ENCODE results near the gene NCKAP5. TPM values are rescaled to one million over a fixed set of nuclear protein-coding genes. Genes with fewer than 3 reads are reported as not detected.

NCKAP5 gene
- polyA plus RNA-seq, 2 donors: 2.2 to 3.0 TPM

DNA sequence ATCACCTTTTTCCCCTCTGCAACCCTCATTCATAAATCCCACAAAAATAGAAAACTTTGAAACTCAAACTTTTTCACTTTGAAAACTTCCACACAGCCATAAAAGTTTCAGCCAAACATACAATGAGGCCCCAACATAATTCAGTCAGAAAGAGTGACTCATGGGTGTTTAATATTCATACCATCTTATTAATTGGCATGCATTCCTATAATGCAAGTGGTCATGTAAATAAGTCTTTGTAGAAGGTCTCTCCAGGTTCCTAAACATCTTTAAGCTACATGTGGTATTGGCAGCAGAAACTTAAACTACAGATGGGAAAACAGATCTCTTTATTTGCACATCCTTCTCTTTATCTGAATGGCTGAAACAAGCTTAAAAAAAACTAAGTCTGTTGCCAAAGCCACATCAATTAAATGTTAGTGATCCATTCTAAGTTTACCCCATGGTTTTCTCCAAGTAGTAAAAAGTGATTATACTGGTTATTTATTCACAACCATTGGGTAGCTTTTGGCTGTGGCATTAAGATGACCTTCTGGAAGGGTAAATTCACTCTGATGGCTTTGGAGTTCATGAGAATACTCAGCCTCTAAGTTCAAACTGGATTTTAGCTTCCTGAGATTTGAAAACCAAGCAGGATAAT, 828.1 kb downstream of the NCKAP5 start:
- Histone ChIP-seq H3K27ac (ENCODE audit: low read depth in 2 of 2, low read length in 1 of 2) (no peak overlapping the region), H3K4me3 (ENCODE audit: low read depth in 1 of 2, low read length in 2 of 2) (no peak overlapping the region), H3K4me1 (ENCODE audit: control insufficient read depth in 2 of 2, insufficient read depth in 2 of 2, low read length in 1 of 2) (no peaks in the 10 kb centered on the region), H3K36me3 (ENCODE audit: control insufficient read depth in 2 of 2, insufficient read depth in 2 of 2, low read length in 1 of 2) (no peaks in the 10 kb centered on the region), H3K9me3 (ENCODE audit: control insufficient read depth in 2 of 2, insufficient read depth in 1 of 2, low read depth in 1 of 2, low read length in 1 of 2) (no peaks in the 10 kb centered on the region), H3K27me3 (ENCODE audit: control insufficient read depth in 1 of 2, insufficient read depth in 2 of 2, low read length in 2 of 2) (no peaks in the 10 kb centered on the region)

DNA sequence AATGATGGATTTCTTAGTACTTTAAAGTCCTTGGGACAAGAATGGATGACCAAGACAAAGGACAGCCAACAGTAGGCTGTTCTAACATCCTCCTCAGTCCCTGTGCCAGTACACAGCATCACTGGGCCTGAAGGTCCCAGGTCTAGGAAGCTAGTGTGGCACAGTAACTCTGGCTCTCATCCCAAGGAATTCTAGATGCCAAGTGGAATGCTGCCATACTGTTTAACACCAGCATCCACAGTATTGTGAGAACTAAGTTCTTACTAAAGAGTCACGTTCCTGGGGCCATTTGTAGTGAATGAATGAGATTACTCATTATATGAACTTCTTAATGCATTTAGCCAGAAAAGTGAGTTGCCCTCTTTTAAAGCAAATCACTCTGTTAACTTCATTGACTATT, 830.0 kb downstream of the NCKAP5 start:
- WGBS, 2 donors: 59 to 66% methylated on average over 1 of the region's 1 CpG
- Histone ChIP-seq H3K27ac (ENCODE audit: low read depth in 2 of 2, low read length in 1 of 2) (no peak overlapping the region), H3K4me1 (ENCODE audit: control insufficient read depth in 2 of 2, insufficient read depth in 2 of 2, low read length in 1 of 2) (no peaks in the 10 kb centered on the region), H3K36me3 (ENCODE audit: control insufficient read depth in 2 of 2, insufficient read depth in 2 of 2, low read length in 1 of 2) (no peaks in the 10 kb centered on the region), H3K4me3 (ENCODE audit: low read depth in 1 of 2, low read length in 2 of 2) (no peak overlapping the region), H3K9me3 (ENCODE audit: control insufficient read depth in 2 of 2, insufficient read depth in 1 of 2, low read depth in 1 of 2, low read length in 1 of 2) (no peaks in the 10 kb centered on the region), H3K27me3 (ENCODE audit: control insufficient read depth in 1 of 2, insufficient read depth in 2 of 2, low read length in 2 of 2) (no peaks in the 10 kb centered on the region)

DNA sequence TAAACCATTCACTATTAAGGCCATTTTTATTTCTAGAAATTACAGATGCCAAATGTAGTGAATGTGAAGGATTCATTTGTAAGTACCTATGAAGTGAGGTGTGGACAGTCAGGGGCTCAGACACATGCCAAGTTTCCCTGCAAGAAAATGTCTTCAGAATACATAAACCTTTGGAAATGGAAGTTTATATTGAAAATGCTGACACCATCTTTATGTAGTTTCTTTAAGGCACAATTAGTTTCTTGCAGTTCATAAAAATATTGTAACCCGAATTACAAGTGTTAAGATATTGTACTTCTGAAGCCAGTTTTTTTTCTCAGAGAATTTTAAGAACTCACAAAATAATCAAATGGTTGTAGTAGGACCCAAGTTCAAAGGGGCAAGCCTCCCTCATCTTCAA, 832.2 kb downstream of the NCKAP5 start:
- WGBS, 2 donors: 94 to 96% methylated on average over 1 of the region's 1 CpG
- Histone ChIP-seq H3K4me3 (ENCODE audit: low read depth in 1 of 2, low read length in 2 of 2) (no peak overlapping the region), H3K9me3 (ENCODE audit: control insufficient read depth in 2 of 2, insufficient read depth in 1 of 2, low read depth in 1 of 2, low read length in 1 of 2) (no peaks in the 10 kb centered on the region), H3K4me1 (ENCODE audit: control insufficient read depth in 2 of 2, insufficient read depth in 2 of 2, low read length in 1 of 2) (no peaks in the 10 kb centered on the region), H3K27me3 (ENCODE audit: control insufficient read depth in 1 of 2, insufficient read depth in 2 of 2, low read length in 2 of 2) (no peaks in the 10 kb centered on the region), H3K36me3 (ENCODE audit: control insufficient read depth in 2 of 2, insufficient read depth in 2 of 2, low read length in 1 of 2) (no peaks in the 10 kb centered on the region), H3K27ac (ENCODE audit: low read depth in 2 of 2, low read length in 1 of 2) (no peak overlapping the region)

DNA sequence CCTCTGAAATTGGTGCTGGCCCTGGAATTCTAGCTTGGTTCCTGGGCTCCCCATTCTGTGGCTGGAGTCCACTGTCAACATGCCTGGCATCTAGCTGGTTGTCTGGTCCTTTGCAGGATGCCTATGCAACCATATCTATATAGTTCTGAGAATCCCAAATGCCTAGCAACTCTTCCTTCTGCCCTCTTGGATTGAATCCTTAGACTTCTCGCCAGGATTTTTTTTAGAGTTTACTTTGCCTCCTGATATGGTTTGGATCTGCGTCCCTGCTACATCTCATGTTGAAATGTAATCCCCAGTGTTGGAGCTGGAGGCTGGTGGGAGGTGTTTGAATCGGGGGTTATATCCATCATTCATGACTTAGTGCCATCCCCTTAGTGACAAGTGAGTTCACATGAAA, 833.3 kb downstream of the NCKAP5 start:
- no peak overlapping the region for H3K4me3 ChIP-seq (ENCODE audit: low read depth in 1 of 2, low read length in 2 of 2)
- WGBS, 2 donors: 89 to 94% methylated on average over 3 of the region's 3 CpGs

DNA sequence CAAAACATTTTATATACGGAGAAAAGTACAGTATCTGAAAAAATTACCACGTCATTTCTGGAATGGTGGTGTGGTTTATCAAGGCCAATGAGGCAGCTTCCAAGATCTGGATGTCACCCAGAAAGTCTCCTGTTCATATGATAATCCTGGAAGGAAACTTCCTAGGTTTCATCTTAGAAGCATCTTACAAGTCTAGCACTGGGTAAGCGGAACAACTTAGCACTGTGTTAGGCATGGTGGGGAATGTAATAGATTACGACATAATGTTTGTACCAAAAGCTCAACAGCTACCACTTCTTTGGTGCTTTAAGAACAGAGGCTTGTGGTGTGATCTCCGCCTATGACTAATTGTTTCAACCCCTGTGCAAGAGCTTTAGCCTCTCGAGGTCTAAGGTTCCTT, 835.2 kb downstream of the NCKAP5 start:
- no peak overlapping the region for H3K4me3 ChIP-seq (ENCODE audit: low read depth in 1 of 2, low read length in 2 of 2)
- H3K4me1 ChIP-seq (ENCODE audit: control insufficient read depth in 2 of 2, insufficient read depth in 2 of 2, low read length in 1 of 2): no peaks in the 10 kb centered on the region
- H3K9me3 ChIP-seq (ENCODE audit: control insufficient read depth in 2 of 2, insufficient read depth in 1 of 2, low read depth in 1 of 2, low read length in 1 of 2): no peaks in the 10 kb centered on the region
- WGBS, 2 donors: 82 to 87% methylated on average over 6 of the region's 6 CpGs
- no peaks in the 10 kb centered on the region for H3K36me3 ChIP-seq (ENCODE audit: control insufficient read depth in 2 of 2, insufficient read depth in 2 of 2, low read length in 1 of 2)
- H3K27me3 ChIP-seq (ENCODE audit: control insufficient read depth in 1 of 2, insufficient read depth in 2 of 2, low read length in 2 of 2): no peaks in the 10 kb centered on the region
- H3K27ac ChIP-seq (ENCODE audit: low read depth in 2 of 2, low read length in 1 of 2): no peak overlapping the region

More for the DNA sequence above, 833.3 kb downstream of the NCKAP5 start:
- Histone ChIP-seq H3K9me3 (ENCODE audit: control insufficient read depth in 2 of 2, insufficient read depth in 1 of 2, low read depth in 1 of 2, low read length in 1 of 2) (no peaks in the 10 kb centered on the region), H3K4me1 (ENCODE audit: control insufficient read depth in 2 of 2, insufficient read depth in 2 of 2, low read length in 1 of 2) (no peaks in the 10 kb centered on the region), H3K36me3 (ENCODE audit: control insufficient read depth in 2 of 2, insufficient read depth in 2 of 2, low read length in 1 of 2) (no peaks in the 10 kb centered on the region), H3K27ac (ENCODE audit: low read depth in 2 of 2, low read length in 1 of 2) (no peak overlapping the region), H3K27me3 (ENCODE audit: control insufficient read depth in 1 of 2, insufficient read depth in 2 of 2, low read length in 2 of 2) (no peaks in the 10 kb centered on the region)

DNA sequence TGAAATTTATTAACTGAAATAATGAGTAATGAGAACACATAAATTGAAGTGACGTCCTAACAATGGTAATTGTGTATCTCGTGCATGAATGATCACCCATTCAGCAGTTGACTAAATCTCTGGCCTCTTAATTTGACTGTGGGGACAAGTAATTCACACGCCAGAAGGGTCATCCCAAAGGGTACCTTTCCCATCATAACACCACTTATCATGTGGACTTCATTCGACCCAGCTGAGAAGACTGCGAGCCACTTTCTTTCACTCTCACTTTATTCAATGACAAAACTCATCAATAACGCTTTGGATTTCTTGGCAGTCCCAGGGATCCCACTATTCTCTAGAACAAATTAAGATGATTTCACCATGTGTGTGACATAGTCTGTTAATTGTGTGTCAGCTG, 835.6 kb downstream of the NCKAP5 start:
- H3K27ac ChIP-seq (ENCODE audit: low read depth in 2 of 2, low read length in 1 of 2): no peak overlapping the region
- H3K9me3 ChIP-seq (ENCODE audit: control insufficient read depth in 2 of 2, insufficient read depth in 1 of 2, low read depth in 1 of 2, low read length in 1 of 2): no peaks in the 10 kb centered on the region
- WGBS, 2 donors: 90% methylated on average over 6 of the region's 6 CpGs
- no peaks in the 10 kb centered on the region for H3K27me3 ChIP-seq (ENCODE audit: control insufficient read depth in 1 of 2, insufficient read depth in 2 of 2, low read length in 2 of 2)
- H3K36me3 ChIP-seq (ENCODE audit: control insufficient read depth in 2 of 2, insufficient read depth in 2 of 2, low read length in 1 of 2): peaks cover 0 to 1% of the 10 kb centered on the region in 2 donors
- H3K4me1 ChIP-seq (ENCODE audit: control insufficient read depth in 2 of 2, insufficient read depth in 2 of 2, low read length in 1 of 2): no peaks in the 10 kb centered on the region
- no peak overlapping the region for H3K4me3 ChIP-seq (ENCODE audit: low read depth in 1 of 2, low read length in 2 of 2)

DNA sequence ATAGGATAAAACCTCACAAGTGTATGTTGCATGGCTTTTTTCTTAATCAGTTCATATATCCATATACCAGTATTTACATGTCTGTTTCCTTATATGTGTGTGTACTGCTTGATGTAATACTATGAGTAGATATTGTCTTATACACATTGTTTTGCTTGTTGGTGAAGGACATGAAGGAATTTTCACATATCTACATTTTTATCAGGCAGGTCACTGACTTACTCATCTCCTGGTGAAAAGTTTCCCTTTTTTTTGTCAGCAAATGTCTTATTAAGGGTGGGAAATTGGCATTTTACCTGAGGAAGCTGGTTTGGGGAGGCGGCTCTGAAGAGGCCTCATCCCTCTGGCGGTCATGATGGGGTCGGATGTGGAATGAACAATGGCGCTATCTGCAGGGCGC, 836.8 kb downstream of the NCKAP5 start:
- Histone ChIP-seq H3K4me3 (ENCODE audit: low read depth in 1 of 2, low read length in 2 of 2) (no peak overlapping the region), H3K9me3 (ENCODE audit: control insufficient read depth in 2 of 2, insufficient read depth in 1 of 2, low read depth in 1 of 2, low read length in 1 of 2) (no peaks in the 10 kb centered on the region), H3K27ac (ENCODE audit: low read depth in 2 of 2, low read length in 1 of 2) (no peak overlapping the region), H3K4me1 (ENCODE audit: control insufficient read depth in 2 of 2, insufficient read depth in 2 of 2, low read length in 1 of 2) (no peaks in the 10 kb centered on the region), H3K27me3 (ENCODE audit: control insufficient read depth in 1 of 2, insufficient read depth in 2 of 2, low read length in 2 of 2) (no peaks in the 10 kb centered on the region), H3K36me3 (ENCODE audit: control insufficient read depth in 2 of 2, insufficient read depth in 2 of 2, low read length in 1 of 2) (peaks cover 0 to 5% of the 10 kb centered on the region in 2 donors)
- 94 to 96% methylated on average over 5 of the region's 5 CpGs for WGBS, 2 donors

DNA sequence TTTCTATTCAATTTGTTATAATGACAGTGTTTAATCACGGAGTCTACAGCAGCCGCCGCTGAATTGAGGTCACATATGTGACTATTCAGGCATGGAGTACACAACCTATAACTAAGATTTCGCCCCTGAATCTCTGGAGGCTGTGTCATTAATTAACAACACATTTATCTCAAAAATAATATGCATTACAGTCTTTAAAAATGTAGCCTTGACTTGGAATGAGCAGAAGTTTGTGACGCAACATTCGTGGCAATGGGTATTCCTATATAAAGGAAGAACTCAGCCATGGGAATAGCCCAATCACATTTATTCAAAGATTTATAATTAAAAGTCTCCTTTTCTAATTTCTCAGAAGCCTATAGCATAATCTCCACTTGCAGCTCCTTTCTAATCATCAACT, 837.7 kb downstream of the NCKAP5 start:
- WGBS, 2 donors: 90 to 92% methylated on average over 6 of the region's 6 CpGs
- no peak overlapping the region for H3K27ac ChIP-seq (ENCODE audit: low read depth in 2 of 2, low read length in 1 of 2)
- H3K4me1 ChIP-seq (ENCODE audit: control insufficient read depth in 2 of 2, insufficient read depth in 2 of 2, low read length in 1 of 2): no peaks in the 10 kb centered on the region
- H3K36me3 ChIP-seq (ENCODE audit: control insufficient read depth in 2 of 2, insufficient read depth in 2 of 2, low read length in 1 of 2): peaks cover 0 to 5% of the 10 kb centered on the region in 2 donors
- H3K4me3 ChIP-seq (ENCODE audit: low read depth in 1 of 2, low read length in 2 of 2): no peak overlapping the region
- no peaks in the 10 kb centered on the region for H3K9me3 ChIP-seq (ENCODE audit: control insufficient read depth in 2 of 2, insufficient read depth in 1 of 2, low read depth in 1 of 2, low read length in 1 of 2)
- no peaks in the 10 kb centered on the region for H3K27me3 ChIP-seq (ENCODE audit: control insufficient read depth in 1 of 2, insufficient read depth in 2 of 2, low read length in 2 of 2)

DNA sequence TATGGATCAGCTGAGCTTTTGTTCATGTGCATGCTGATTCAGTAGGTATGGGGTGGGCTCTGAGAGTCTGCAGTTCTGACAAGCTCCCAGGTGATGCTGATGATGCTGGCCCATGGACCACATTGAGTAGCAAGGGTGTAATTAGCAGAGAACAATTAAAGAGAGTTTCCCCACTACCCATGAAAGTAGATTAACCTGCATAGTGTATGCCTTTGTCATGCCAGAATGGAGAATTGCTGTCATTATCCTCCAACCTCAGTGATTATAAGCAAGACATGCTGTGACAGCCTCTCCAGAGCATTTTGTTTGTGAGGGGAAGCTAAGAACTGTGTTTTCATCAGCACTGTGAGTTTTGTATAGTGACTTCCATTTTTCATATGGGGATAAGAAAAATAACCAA, 838.7 kb downstream of the NCKAP5 start:
- Histone ChIP-seq H3K27me3 (ENCODE audit: control insufficient read depth in 1 of 2, insufficient read depth in 2 of 2, low read length in 2 of 2) (no peaks in the 10 kb centered on the region), H3K4me3 (ENCODE audit: low read depth in 1 of 2, low read length in 2 of 2) (no peak overlapping the region), H3K4me1 (ENCODE audit: control insufficient read depth in 2 of 2, insufficient read depth in 2 of 2, low read length in 1 of 2) (no peaks in the 10 kb centered on the region), H3K36me3 (ENCODE audit: control insufficient read depth in 2 of 2, insufficient read depth in 2 of 2, low read length in 1 of 2) (peaks cover 0 to 5% of the 10 kb centered on the region in 2 donors), H3K9me3 (ENCODE audit: control insufficient read depth in 2 of 2, insufficient read depth in 1 of 2, low read depth in 1 of 2, low read length in 1 of 2) (no peaks in the 10 kb centered on the region), H3K27ac (ENCODE audit: low read depth in 2 of 2, low read length in 1 of 2) (no peak overlapping the region)

DNA sequence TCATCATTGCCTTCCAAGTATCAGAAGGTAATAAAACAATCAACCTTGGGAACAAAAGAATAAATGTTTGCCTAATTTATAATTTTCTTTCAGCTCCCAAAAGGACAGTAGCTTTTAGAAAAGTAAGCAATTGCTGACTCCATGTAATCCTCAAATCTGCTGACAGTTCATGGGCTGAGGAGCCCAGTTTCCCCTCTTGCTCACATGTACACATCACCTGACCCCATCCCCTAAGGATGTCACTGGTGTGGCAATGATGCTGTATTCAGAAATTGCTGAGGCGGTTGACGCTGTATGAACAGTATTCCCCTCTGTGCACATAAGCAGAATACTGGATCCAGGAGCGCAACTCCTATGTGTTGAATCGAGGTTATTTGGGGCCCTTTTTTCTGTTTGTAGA, 842.1 kb downstream of the NCKAP5 start:
- 94 to 96% methylated on average over 4 of the region's 4 CpGs for WGBS, 2 donors
- Histone ChIP-seq H3K4me1 (ENCODE audit: control insufficient read depth in 2 of 2, insufficient read depth in 2 of 2, low read length in 1 of 2) (no peaks in the 10 kb centered on the region), H3K27me3 (ENCODE audit: control insufficient read depth in 1 of 2, insufficient read depth in 2 of 2, low read length in 2 of 2) (no peaks in the 10 kb centered on the region)

More for the DNA sequence above, 842.1 kb downstream of the NCKAP5 start:
- H3K4me3 ChIP-seq (ENCODE audit: low read depth in 1 of 2, low read length in 2 of 2): no peak overlapping the region
- no peak overlapping the region for H3K27ac ChIP-seq (ENCODE audit: low read depth in 2 of 2, low read length in 1 of 2)
- peaks cover 0 to 5% of the 10 kb centered on the region in 2 donors for H3K36me3 ChIP-seq (ENCODE audit: control insufficient read depth in 2 of 2, insufficient read depth in 2 of 2, low read length in 1 of 2)
- no peaks in the 10 kb centered on the region for H3K9me3 ChIP-seq (ENCODE audit: control insufficient read depth in 2 of 2, insufficient read depth in 1 of 2, low read depth in 1 of 2, low read length in 1 of 2)

All from esophagus (tissue), 2 donors.